ENCODE measurements around the gene RAD23A. TPM values are rescaled to one million over a fixed set of nuclear protein-coding genes. Genes with fewer than 3 reads are reported as not detected.

Gene RAD23A
- total and polyA plus RNA-seq, 9 of the 15 experiments (the other 6 are each of a cell fraction or from before 2014, with no cell fraction given) = 9.5 to 181 (median 101) TPM

- peak; percentile 89 for TF ChIP-seq POLR2AphosphoS5 (IDR thresholded peaks at IDR 0.05; ENCODE audit: control insufficient read depth, insufficient read depth, low read depth, low read length)
- TF ChIP-seq MLLT1 (IDR thresholded peaks at IDR 0.05) = no peak
- no peak for TF ChIP-seq ZHX1 (conservative IDR thresholded peaks at IDR 0.05; ENCODE audit: low read length)
- TF ChIP-seq NR3C1 (CRISPR knock-in tag; IDR thresholded peaks at IDR 0.05) = no peak
- TF ChIP-seq MTF1 (CRISPR knock-in tag; IDR thresholded peaks at IDR 0.05; ENCODE audit: borderline replicate concordance) = no peak
- TF ChIP-seq ARID1B (IDR thresholded peaks at IDR 0.05) = no peak; the same call in 1 of the 2 replicates
- no peak for TF ChIP-seq ZNF224 (CRISPR knock-in tag; IDR thresholded peaks at IDR 0.05)
- peak; percentile 12; the same call in 1 of the 2 replicates for TF ChIP-seq PKNOX1 (IDR thresholded peaks at IDR 0.05)
- TF ChIP-seq SAP30 (IDR thresholded peaks at IDR 0.05; ENCODE audit: borderline replicate concordance, insufficient read depth, low read depth, low read length, poor library complexity, severe bottlenecking) = peak; percentile 90
- TF ChIP-seq MAFF (IDR thresholded peaks at IDR 0.05; ENCODE audit: low read length) = no peak
- TF ChIP-seq ZNF561 (CRISPR knock-in tag; conservative IDR thresholded peaks at IDR 0.05) = no peak
- no peak for TF ChIP-seq PYGO2 (tag; IDR thresholded peaks at IDR 0.05)
- TF ChIP-seq CREB3 (tag; conservative IDR thresholded peaks at IDR 0.05; ENCODE audit: low read depth) = peak; percentile 45; the same call in 1 of the 2 replicates
- no peak for TF ChIP-seq FOXJ3 (CRISPR knock-in tag; IDR thresholded peaks at IDR 0.05)
- TF ChIP-seq ZNF41 (CRISPR knock-in tag; conservative IDR thresholded peaks at IDR 0.05) = no peak
- TF ChIP-seq ELK3 (CRISPR knock-in tag; IDR thresholded peaks at IDR 0.05) = no peak
- TF ChIP-seq ZNF277 (CRISPR knock-in tag; IDR thresholded peaks at IDR 0.05; ENCODE audit: borderline replicate concordance) = no peak
- no peak for TF ChIP-seq ZNF3 (CRISPR knock-in tag; IDR thresholded peaks at IDR 0.05)
Measured at GRCh38 chr19:12933287-12934072, 12.2 kb upstream of the RAD23A start, which contains the start of gene FARSA (continued).

Data from K562 (cell line).